ENCODE results near the gene CLEC19A.

CLEC19A gene

DNA sequence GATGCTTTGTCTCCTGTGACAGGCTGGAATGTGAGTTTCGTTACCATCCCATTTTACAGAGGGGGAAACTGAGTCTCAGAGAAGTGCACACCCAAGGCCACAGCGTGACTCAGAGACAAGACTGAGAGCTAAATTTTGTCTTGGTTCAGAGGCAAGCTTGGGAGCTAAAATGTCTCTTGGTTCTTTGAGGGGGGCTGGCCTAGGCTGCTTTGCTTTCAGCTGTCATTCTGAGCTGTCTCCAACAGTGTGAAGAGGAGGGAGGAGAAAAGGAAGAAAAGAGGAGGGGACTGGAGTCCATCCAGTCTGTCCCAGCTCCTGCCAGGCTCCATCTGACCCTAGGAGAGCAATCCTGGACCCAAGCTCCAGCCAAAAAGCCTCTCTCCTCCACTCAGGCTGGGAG lies at the start of gene CLEC19A:
Gene CLEC19A, plus strand, starts transcription at position 301 of the 400 bp plus-strand sequence. CDS start 121 bp downstream, outside the sequence.
- DNase-seq (ENCODE audit: low spot score): no peak

DNA sequence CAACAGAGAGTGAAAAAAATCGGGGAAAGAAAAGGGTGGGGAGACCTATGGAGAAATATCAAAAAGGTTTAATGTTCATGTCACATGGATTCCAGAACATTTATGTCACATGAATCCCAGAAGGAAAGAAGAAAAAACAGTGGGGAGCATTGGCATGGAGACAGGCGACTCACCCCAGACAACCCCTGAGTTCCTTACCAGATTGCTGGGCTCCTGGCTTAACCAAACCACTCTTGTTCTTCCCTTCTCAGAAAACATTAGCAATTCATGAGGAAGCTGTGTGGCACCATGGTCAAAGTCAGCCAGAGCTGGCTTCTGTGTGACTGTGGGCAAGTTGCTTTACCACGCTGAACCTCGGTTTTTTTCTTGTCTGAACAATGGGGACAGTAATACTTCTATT lies 49.6 kb upstream of the CLEC19A start:
- no peak for DNase-seq (ENCODE audit: low spot score)

DNA sequence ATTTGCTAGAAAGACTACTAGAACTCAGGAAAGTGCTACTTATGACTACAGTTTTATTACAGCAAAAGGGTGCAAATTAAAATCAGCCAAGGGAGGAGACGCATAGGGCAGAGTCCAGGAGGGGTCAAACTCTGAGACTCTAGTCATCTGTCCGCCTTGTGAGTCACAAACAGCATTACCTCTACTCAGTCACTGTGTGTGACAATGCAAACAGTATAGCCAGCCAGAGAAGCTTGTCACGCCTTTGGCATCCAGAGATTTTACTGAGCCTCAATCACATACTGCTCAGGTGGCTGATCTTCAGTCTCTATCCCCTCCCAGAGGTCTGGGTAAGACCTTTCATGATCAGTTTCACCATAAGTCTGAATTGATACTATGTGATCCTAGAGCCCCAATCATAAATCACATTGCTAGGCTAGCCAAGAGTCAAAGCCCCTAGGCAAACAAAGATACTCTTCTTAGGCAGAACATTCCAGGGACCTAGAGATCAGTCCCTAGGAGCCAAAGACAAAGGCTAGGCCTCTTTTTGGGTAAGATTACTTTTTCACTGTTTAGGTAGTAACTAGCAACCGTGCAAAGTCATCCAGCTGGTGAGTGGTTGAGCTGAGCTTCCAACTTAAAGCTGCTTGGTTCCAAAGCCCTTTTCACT lies 48.8 kb upstream of the CLEC19A start:
- peak; percentile 29 for DNase-seq (ENCODE audit: low spot score)

DNA sequence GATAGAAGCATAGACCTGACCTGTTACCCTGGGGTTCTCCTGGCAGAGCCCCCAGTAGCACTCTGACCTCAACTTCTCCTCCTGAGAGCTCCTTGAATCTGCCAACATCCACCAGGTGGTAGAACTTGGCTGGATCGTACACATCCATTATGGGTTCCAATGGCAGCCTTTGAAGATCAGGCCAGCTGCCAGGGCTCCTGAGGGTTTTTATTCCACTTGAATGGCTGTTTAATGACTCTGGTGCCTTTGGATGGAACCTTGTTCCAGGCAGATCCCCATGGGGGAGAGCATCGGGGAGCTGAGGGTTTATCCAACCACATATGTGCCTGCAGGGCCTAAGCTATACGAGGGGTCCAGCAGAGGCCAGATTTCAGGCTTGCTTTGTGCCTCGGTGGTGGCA lies 47.1 kb upstream of the CLEC19A start:
- no peak for DNase-seq (ENCODE audit: low spot score)

DNA sequence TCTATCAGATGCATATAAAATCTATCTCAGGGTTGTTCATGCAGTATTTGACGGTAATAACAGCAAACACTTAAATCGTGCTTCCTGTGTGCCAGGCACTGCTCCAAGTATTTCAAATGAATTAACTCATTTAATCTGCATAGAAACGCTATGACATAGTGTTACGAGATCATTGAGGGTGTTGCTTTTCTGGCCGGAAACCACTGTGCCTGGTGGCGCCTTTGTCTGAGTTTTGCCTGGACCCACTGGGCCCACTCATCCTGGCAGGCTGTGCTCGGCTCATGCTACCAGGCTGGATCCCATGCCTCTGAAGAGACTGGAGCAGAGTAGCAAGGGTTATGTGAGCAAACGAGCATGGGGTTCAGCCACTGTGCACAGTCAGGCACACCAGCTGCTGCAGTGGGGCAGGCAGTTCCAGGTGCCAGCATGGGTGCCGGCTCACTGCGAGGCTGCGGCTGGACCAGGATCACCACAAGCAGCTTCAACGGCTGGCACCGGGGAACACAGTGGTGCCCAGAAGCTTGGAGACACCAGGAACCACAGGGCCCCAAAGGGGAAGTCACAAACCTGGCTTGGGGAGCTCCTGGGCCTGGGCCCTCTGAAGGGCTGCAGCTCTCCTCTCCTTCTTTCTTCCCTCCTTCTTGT lies 45.9 kb upstream of the CLEC19A start:
- DNase-seq (ENCODE audit: low spot score): no peak

DNA sequence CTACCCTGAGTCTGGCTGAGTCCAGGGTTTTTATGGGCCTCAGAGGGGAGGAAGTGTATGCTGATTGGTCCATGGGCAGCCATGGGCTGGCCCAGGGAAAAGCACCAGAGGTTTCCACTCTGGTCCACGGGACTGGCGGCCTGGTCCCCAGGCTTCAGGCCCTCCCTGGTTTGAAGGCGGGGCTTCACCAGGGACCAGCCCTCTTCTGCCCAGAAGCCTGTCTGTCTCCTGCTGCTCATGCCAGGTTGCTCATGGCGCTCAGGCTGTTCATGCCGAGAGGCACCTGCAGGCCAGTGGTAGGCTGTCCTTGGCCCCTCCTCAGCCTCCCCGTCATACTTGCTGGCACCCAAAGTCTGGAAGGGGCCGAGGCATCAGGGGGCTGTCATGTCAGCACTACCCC lies 45.0 kb upstream of the CLEC19A start:
- no peak for DNase-seq (ENCODE audit: low spot score)

DNA sequence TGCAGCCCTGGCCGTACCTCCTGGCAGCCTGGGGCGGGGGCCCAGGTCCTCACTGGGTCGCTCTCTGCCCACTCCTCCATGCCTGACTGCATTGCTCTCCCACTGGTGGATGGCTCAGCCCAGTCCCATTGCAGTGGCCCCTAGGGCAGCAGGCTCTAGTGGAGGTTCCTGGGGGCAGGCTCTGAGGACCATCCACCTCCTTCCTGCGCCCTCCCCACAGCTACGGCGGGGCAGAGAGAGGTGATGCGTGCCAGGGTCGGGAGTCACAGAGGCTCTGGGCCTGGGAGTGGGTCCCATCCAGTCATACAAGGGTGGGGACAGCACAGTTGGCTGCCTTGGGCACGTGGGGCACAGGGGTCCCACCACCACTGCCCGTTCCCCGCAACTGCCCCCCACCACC lies 44.0 kb upstream of the CLEC19A start:
- no peak for DNase-seq (ENCODE audit: low spot score)

DNA sequence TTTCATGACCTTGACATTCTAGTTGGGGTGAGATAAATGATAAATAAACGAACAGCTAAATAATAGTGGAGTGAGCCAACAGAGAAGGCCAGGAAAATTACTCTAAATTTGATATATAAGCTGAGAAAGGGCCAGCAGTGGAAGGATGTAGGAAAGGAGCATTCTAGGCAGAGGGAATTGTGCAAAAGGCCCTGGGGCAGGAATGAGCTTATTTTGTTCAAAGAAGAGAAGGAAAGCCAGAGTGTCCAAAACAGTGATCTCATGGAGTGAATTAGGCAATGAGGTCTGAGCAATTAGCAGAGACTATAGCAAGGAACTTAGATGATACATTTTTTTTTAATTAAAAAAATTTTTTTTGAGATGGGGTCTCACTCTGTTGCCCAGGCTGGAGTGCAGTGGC lies 43.3 kb upstream of the CLEC19A start:
- DNase-seq (ENCODE audit: low spot score): no peak

DNA sequence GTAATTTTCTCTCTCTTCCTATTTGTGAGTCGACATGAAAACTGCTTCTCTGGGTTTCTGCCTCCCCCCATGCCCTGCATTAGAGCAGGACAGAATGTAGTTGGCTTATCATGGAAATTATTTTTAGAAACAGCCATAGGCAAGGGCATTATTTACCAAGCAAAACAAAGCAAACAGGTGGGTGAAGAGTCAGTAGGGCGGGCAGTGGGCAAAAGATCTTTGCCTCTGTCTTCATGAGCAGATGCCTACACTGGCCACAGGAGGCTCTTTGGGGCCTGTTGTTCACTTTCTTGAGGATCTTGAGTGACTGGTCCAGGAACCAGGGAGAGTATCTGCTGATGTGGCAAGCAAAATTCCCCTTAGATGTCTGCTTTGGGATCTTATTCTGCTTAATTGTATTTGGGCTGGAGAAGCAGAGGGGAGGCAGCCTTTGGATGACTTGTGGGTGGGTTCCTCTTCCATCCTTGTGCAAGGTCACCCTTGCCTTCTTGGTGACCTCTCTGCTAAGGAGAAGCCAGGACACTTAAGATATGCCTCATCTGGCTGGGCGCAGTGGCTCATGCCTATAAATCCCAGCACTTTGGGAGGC lies 42.5 kb upstream of the CLEC19A start:
- DNase-seq (ENCODE audit: low spot score): no peak

DNA sequence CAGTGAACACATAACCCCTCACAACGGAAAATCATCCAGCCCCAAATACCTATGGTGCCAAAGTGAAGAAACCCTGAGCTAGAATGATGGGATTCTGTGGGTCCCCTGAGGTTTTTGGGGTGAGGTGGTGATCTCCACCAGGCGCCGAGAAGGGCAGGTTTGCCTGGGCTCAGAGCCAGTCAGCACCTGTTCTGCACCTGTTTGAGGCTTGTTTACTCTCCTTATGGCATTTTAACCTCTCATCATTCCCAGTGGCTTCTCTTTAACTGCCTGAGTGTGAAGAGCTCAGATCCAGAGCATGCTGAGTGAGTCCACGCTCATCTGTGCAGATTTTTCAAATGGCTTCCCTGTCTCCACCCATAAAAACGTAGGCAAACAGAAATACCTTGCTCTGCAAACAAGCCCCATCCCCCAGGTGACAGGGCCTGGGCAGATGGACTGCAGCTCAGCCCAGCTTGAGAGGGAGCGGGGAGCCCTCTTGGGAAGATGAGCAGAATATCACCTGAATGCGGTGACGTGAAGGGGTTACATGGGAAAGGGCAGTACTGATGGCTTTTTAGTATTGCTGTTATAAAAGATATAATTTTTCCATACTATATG lies 40.1 kb upstream of the CLEC19A start:
- DNase-seq (ENCODE audit: low spot score): no peak

DNA sequence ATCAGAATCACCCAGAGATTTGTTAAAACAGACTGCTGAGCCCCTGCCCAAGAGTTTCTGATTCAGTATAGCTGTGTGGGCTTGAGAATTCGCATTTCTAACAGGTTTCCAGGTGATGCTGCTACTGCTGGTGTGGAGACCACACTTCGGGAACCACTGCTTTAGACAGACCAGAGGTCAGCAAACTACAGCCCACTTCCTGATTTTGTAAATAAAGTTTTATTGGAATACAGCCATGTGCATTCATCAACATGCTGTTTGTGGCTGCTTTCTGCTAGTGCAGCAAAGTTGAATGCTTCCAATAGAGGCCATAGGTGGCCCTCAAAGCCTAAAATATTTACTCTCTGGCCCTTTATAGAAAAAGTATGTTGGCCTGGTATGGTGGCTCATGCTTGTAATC lies 32.6 kb upstream of the CLEC19A start:
- no peak for DNase-seq (ENCODE audit: low spot score)

DNA sequence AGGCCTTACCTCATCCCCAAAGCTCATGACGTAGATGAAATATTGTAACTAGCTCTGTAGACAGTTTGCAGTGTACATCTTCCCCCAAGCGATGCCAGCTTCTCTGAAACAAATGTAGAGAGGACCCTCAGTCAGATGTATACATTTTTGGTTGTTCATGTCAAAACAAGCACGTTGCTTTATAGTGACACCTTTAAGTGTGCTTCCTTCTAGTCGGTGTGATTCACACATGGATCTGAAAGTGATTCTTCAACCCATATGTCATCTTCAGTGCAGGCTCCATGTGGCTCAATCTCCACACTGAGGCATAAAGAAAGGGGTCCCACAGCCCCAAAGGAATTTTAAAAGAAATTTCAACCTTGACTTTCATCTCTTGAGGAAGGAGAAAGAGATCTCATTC lies 30.9 kb upstream of the CLEC19A start:
- no peak for DNase-seq (ENCODE audit: low spot score)

DNA sequence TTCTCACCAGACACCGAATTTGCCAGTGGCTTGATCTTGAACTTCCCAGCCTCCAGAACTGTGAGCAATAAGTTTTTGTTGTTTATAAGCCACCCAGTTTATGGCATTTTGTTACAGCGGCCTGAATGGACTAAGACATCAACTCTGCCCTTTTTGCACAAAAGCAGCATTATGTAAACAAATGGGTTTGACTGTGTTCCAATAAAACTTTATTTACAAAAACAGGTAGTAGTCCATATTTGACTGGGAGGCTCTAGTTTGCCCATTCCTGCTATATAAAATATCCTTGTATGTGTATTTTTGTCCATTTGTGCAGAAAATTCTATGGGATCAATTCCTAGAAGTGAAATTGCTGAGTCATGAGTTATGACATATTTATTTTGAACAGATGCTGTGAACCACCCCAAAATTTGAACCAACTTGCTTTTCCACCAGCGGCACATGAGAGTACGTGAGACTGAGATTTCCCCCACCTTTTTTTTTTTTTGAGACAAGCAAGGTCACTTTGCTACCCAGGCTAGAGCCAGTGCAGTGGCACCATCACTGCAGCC lies 21.3 kb upstream of the CLEC19A start:
- no peak for DNase-seq (ENCODE audit: low spot score)

DNA sequence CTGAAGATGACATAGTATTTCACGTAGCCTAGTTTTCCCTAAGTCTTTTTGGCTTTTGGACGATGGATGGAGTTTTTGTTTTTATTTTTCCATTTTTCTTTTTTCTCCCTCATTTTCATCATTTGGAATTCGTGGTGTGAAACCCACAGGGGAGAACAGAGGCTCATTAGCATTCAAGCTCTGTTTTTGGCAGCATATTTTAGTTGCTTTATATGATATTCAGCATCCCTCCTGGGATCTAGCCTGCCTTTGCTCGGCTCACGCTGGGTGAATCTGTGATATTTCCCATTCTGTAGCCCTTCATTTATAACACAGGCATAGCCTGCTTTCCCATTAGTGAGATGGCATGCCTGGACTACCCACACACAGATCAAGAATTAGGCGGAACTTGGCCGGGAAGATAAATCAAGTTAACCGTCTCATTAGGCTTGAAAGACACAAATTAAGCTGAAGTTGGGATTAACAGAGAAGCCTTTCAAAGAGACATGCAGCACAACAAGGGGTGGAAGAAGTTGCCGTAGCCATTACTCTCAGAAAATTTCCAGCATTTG lies 20.1 kb upstream of the CLEC19A start:
- no peak for DNase-seq (ENCODE audit: low spot score)

DNA sequence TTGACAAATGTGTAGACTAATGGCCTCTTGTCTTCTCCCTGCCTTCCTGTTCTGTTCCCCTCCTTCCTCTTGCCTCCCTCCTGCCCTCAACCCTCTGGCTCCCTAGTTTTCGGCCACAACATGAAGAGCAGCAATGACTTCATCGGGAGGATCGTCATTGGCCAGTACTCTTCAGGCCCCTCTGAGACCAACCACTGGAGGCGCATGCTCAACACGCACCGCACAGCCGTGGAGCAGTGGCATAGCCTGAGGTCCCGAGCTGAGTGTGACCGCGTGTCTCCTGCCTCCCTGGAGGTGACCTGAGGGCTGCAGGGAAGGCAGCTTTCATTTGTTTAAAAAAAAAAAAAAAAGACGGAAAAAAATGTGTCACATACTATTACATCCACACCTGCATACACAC lies 18.8 kb upstream of the CLEC19A start:
- no peak for DNase-seq (ENCODE audit: low spot score)

DNA sequence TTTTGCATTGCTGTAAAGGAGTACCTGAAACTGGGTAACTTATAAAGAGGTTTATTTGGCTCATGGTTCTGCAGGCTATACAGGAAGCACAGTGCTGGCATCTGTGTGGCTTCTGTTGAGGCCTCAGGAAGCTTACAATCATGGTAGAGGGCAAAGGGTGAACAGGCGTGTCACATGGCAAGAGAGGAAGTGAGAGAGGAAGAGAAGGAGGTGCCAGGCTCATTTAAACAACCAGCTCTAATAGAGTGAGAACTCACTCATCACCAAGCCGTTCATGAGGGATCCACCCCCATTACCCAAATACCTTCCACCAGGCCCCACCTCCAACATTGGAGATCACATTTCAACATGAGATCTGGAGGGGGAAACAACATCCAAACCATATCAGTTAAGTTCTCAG lies 16.4 kb upstream of the CLEC19A start:
- DNase-seq (ENCODE audit: low spot score): no peak

DNA sequence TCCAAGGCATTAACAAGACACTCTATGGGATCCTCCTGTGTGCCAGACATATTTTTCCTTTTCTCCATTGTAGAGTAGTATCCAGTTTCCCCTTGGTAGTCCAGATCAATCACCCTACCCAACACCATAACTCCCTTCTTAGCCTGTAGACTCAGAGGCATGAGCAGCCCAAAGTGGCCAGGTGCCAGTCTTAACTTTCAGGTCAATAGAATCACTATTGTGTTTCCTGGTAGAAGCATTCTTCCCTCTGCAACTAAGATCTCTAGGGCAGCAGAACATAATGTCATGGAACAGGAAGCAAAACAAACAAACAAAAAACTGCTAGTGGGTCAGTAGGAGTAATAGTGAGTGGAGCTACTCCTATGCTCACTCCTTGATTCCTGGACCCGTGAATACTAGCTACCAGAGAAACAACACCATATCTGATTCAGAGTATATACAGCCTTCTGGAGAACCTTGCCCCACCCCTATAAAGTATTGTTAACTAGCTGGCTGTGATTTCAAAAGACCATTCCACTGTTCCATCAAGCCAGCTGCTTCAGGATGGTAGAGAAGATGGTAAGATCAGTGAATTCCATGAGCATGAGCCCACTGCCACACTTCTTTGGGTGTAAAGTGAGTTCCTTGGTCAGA lies 11.2 kb upstream of the CLEC19A start:
- no peak for DNase-seq (ENCODE audit: low spot score)

DNA sequence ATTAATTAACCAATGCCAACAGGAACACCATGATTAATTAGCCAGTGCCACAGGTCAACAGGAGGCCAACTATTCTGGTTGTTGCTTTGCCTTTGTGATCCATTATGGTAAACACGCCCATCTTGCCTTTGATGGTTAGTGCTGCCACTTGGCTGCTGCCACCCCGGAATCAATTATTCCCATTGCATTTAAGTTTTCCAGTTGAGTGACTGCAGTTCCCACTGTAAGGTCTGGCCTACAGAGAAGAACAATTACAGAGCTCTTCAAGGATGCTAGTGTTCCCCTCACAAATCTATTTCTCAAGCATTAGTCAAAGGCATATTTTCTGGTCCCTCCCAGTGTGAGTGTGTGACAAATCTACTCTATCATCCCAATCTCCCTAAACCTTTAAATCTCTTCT lies 7.1 kb upstream of the CLEC19A start:
- no peak for DNase-seq (ENCODE audit: low spot score)

DNA sequence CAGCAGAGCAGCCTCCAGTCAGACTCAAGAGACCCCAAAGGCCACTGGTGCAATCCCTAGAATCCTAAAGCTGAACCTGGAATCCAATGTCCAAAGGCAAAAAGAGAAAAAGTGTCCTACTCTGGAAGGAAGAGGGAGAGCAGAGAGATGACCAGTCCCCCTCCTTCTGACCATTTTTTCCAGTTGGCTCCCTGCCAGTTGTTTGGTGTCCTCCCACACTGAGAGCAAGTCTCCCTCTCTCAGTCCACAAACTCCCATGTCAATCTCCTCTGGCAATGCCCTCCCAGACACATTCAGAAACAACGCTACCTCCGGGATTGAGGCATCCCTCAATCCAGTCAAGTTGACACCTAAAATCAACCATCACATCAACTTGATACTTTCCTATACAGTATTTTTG lies 4.3 kb upstream of the CLEC19A start:
- DNase-seq (ENCODE audit: low spot score): no peak

DNA sequence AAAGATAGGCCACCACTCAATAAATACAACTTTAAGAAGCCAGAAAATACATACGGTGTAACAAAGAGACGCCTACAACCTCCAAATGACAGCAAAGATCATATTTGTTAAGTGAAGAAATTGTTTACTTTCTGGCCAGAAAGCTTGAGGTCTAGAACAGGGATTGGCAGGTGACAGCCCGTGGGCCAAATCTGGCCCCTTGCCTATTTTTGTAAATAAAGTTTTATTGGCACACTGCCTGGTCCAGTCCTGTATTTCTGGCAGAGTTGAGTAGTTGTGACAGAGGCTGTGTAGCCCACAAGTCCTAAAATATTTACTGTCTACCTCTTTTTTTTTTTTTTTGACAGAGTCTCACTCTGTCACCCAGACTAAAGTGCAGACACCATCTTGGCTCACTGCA lies 3.4 kb upstream of the CLEC19A start:
- no peak for DNase-seq (ENCODE audit: low spot score)

DNA sequence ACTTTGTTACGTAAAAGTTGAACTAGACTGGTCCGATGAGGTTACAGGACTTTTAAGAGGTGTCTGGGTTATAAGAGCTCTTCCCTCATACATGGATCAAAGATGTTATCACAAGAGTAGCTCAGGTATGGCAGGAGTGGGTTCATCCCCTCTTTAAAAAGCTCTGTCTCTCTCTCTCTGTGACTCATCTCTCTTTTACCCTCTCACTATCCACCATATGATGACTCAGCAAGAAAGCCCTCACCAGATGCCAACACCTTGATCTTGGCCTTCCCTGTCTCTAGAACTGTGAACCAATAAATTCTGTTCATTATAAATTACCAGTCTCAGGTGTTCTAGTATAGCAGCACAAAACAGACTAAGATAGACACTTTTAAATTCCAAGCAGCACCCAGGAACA lies 1.9 kb upstream of the CLEC19A start:
- no peak for DNase-seq (ENCODE audit: low spot score)

DNA sequence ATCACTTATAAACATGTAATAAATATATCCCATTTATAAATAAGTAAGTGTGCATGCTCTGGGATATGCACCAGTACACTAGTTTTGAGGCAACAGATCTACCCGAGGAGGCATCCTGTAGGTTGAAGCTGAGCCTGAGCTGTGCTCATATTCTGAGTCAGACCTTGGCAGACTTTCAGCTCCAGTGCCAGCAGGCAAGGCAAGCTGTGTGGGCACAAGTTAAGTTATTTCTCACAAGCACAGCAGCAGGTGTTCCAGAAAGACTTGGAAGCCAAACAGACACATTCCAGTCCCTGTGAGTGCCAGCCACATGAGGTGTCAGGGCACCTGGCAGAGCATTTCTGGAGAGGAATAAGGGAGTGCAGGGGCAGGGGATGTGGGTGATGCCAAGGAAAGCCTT lies 1.3 kb upstream of the CLEC19A start:
- no peak for DNase-seq (ENCODE audit: low spot score)
